K562 (cell line): ENCODE measurements around the gene ADAMTSL2. TPM values are rescaled to one million over a fixed set of nuclear protein-coding genes. Genes with fewer than 3 reads are reported as not detected.

Source experiments
- ATAC-seq: fragments of 200-7000 bp; cut with Tn5 transposase; 3 replicates; pipeline ENCODE4 v1.9.1; 2020; ENCODE audit warnings: moderate library complexity
- BruUV-seq: library from RNA; stranded (reverse); fragments of 400-500 nt; replicated peaks from 2 replicates; lab custom pipeline; 2021; lab: Mats Ljungman, UMichigan
- CTCF ChIA-PET: fragments of 300-600 bp; formaldehyde crosslinking; extraction: SDS; loops from one replicate; lab custom pipeline; 2021; ENCODE audit warnings: low intra/inter-chr PET ratio; lab: Yijun Ruan, JAX
- POLR2A ChIA-PET: fragments of 300-600, 350-650 bp; sonication (Branson Sonifier 250); formaldehyde crosslinking; extraction: SDS; loops from one replicate; lab custom pipeline; 2021; ENCODE audit warnings: antibody characterized with exemption, inconsistent platforms; lab: Yijun Ruan, JAX
- DNase-seq, 4 experiments: peaks; one replicate each; pipeline versions ENCODE4 v3.0.0 to v3.0.0-alpha.2; 2011 to 2018; ENCODE audit warnings: low spot score in 3 of 4, mixed read lengths in 3 of 4; ENCODE audit errors: extremely low read depth in 1 of 4
- FAIRE-seq: peaks from 2 replicates; lab custom pipeline; 2011; peaks lifted over from hg19 to GRCh38; lab: Jason Lieb, UNC
- H2AFZ ChIP-seq: 2 replicates; pipeline ENCODE4 v1.6.0; 2011; ENCODE audit warnings: low read depth, low read length, control low read depth, inconsistent platforms
- H3K27ac ChIP-seq: fragments of 200-600 bp; 3 replicates; pipeline ENCODE4 v1.8.0; 2011; ENCODE audit warnings: low read depth, mild to moderate bottlenecking, control low read depth, inconsistent platforms, low read length, moderate library complexity, mixed read lengths; ENCODE audit errors: extremely low read depth
- H3K27me3 ChIP-seq, 2 experiments: fragments of 300-600 bp in 1 of 2; 2 replicates in 1 of 2; 3 replicates in 1 of 2; pipeline versions ENCODE4 v1.6.0 to v1.8.0; 2011; ENCODE audit warnings: inconsistent platforms in 2 of 2, low read length in 2 of 2, mild to moderate bottlenecking in 1 of 2, mixed read lengths in 1 of 2, moderate library complexity in 1 of 2; ENCODE audit not compliant: control insufficient read depth in 2 of 2, insufficient read depth in 2 of 2
- H3K36me3 ChIP-seq: fragments of 300-600 bp; 3 replicates; pipeline ENCODE4 v1.8.0; 2011; ENCODE audit warnings: mild to moderate bottlenecking, low read length, inconsistent platforms; ENCODE audit not compliant: control insufficient read depth, insufficient read depth
- H3K4me1 ChIP-seq, 2 experiments: fragments of 200-600 bp in 1 of 2; replicated peaks in 1 of 2; 2 replicates in 1 of 2; 3 replicates in 1 of 2; pipeline versions ENCODE4 v1.5.1 to v1.8.0; 2011; ENCODE audit warnings: inconsistent platforms in 2 of 2, low read length in 2 of 2, mild to moderate bottlenecking in 1 of 2, mixed read lengths in 1 of 2, moderate library complexity in 1 of 2; ENCODE audit not compliant: control insufficient read depth in 2 of 2, insufficient read depth in 2 of 2
- H3K4me2 ChIP-seq: 2 replicates; pipeline ENCODE4 v1.6.1; 2011; ENCODE audit warnings: low read length, control low read depth, inconsistent platforms, mixed read lengths; ENCODE audit not compliant: insufficient read depth
- H3K4me3 ChIP-seq: fragments of 200-600 bp; sonication (generic), shearing (Covaris generic); 2 replicates; pipeline ENCODE4 v1.5.1; 2016; ENCODE audit warnings: control low read depth, inconsistent platforms
- H3K79me2 ChIP-seq: fragments of 200-600 bp; 3 replicates; pipeline ENCODE4 v1.8.0; 2011; ENCODE audit warnings: low read length, inconsistent platforms; ENCODE audit not compliant: control insufficient read depth, insufficient read depth
- H3K9ac ChIP-seq, 2 experiments: 2 replicates each; pipeline versions ENCODE4 v1.6.0 to v1.6.1; 2011; ENCODE audit warnings: low read depth in 2 of 2, low read length in 2 of 2, control low read depth in 1 of 2, inconsistent platforms in 1 of 2, mild to moderate bottlenecking in 1 of 2, mixed read lengths in 1 of 2; ENCODE audit not compliant: insufficient read depth in 1 of 2
- H3K9me1 ChIP-seq: one replicate; pipeline ENCODE4 v1.6.0; 2011; ENCODE audit warnings: inconsistent platforms, mild to moderate bottlenecking, low read length, moderate library complexity; ENCODE audit not compliant: control insufficient read depth, insufficient read depth
- H3K9me3 ChIP-seq: replicated peaks from 2 replicates; pipeline ENCODE4 v1.5.1; 2011; ENCODE audit warnings: low read depth, low read length, inconsistent platforms; ENCODE audit not compliant: control insufficient read depth, insufficient read depth
- H4K20me1 ChIP-seq: replicated peaks from 2 replicates; pipeline ENCODE4 v1.6.1; 2011; ENCODE audit warnings: low read length, inconsistent platforms, mixed read lengths; ENCODE audit not compliant: control insufficient read depth, insufficient read depth
- CREB3 ChIP-seq: fragments of 450-650 bp; conservative IDR thresholded peaks from 2 replicates; pipeline ENCODE4 v1.6.1; 2016; ENCODE audit warnings: missing genetic modification characterization, low read depth, mild to moderate bottlenecking, missing compliant biosample characterization, moderate library complexity
- GTF2F1 ChIP-seq: IDR thresholded peaks from 2 replicates; pipeline ENCODE4 v1.6.1; 2011; ENCODE audit warnings: low read depth, low read length, improper control_type of control experiment
- HCFC1 ChIP-seq: IDR thresholded peaks from 2 replicates; pipeline ENCODE4 v1.6.1; 2012; ENCODE audit warnings: low read depth, low read length, improper control_type of control experiment
- KHSRP ChIP-seq: fragments of 450-650 bp; IDR thresholded peaks from 2 replicates; pipeline ENCODE4 v1.6.1; 2017
- MTA3 ChIP-seq: fragments of 450-650 bp; formaldehyde crosslinking; IDR thresholded peaks from 2 replicates; pipeline ENCODE4 v1.6.1; 2017; ENCODE audit warnings: mild to moderate bottlenecking, borderline replicate concordance
- MYNN ChIP-seq, 2 experiments: sonication (generic); formaldehyde crosslinking in 1 of 2; IDR thresholded peaks; 2 replicates each; pipeline versions ENCODE4 v1.5.0 to v1.6.1; 2016 to 2020; ENCODE audit warnings: antibody characterized with exemption in 1 of 2, missing genetic modification reagents in 1 of 2
- RNF2 ChIP-seq: sonication (generic); IDR thresholded peaks from 2 replicates; pipeline ENCODE4 v1.6.1; 2016
- TAF1 ChIP-seq: IDR thresholded peaks from 2 replicates; pipeline ENCODE4 v1.6.1; 2011; ENCODE audit warnings: mild to moderate bottlenecking, low read length, moderate library complexity; ENCODE audit not compliant: insufficient read depth, control insufficient read depth, severe bottlenecking; ENCODE audit errors: extremely low read depth
- ZFP91 ChIP-seq: sonication (generic); formaldehyde crosslinking; IDR thresholded peaks from 2 replicates; pipeline ENCODE4 v1.8.0; 2022; ENCODE audit warnings: mild to moderate bottlenecking, missing genetic modification reagents
- ZHX1 ChIP-seq: fragments of 150-350 bp; conservative IDR thresholded peaks from 2 replicates; pipeline ENCODE4 v1.6.1; 2014; ENCODE audit warnings: low read length
- ZNF133 ChIP-seq: fragments of 250-450 bp; sonication (Bioruptor Pico); IDR thresholded peaks from 2 replicates; pipeline ENCODE4 v1.4.0; 2020; ENCODE audit warnings: mild to moderate bottlenecking
- WGBS: fragments of 100-300 bp; shearing (Covaris generic); methylation state at CpG from one replicate; pipeline ENCODE4 v1.1.6; 2016; ENCODE audit warnings: low coverage, mixed read lengths; ENCODE audit not compliant: insufficient coverage; ENCODE audit errors: missing lambda C conversion rate; 5-methylcytosine and 5-hydroxymethylcytosine counted together
- in situ Hi-C: fragments of 300-500 bp; cut with MboI; formaldehyde crosslinking; loops from 4 replicates; pipeline ENCODE4 v1.15.0; 2018; ENCODE audit warnings: inconsistent platforms, mixed read lengths
- intact Hi-C: fragments of 100-400 bp; cut with micrococcal nuclease; formaldehyde crosslinking; loops from 2 replicates; pipeline ENCODE4 v1.14.2; 2022
- polyA plus RNA-seq, 8 experiments: library from polyadenylated mRNA; depleted of rRNA in 4 of 8; stranded (reverse) in 5 of 8; unstranded in 3 of 8; fragments of >200 nt; fragmentation: Nextera tagmentation in 2 of 8; fragmentation: Illumina TruSeq in 1 of 8; extraction: Ambion mirVana in 2 of 8; extraction: Trizol in 1 of 8; gene quantifications; 2 replicates each; pipeline versions ENCODE4 v1.2.1 to v1.2.3, GENCODE V29; 2011 to 2014; ENCODE audit warnings: inconsistent platforms in 1 of 8, missing spikeins in 1 of 8
- total RNA-seq, 7 experiments: library from RNA; depleted of rRNA in 6 of 7; stranded (reverse); fragments of >200 nt in 6 of 7; fragmentation: Illumina TruSeq in 2 of 7; extraction: Trizol in 2 of 7; gene quantifications; 2 replicates each; pipeline versions ENCODE4 v1.2.1 to v1.2.3, GENCODE V29; 2011 to 2021; ENCODE audit warnings: low replicate concordance in 1 of 7
- TF ChIP-seq, protein P1 (sequence below): sonication (generic); formaldehyde crosslinking; IDR thresholded peaks from 2 replicates; pipeline ENCODE4 v1.8.0; 2022; ENCODE audit warnings: mild to moderate bottlenecking, missing genetic modification reagents

ADAMTSL2 gene
- total and polyA plus RNA-seq, 9 of the 15 experiments (the other 6 are each of a cell fraction or from before 2014, with no cell fraction given) = 0.04 TPM; not detected in 8

DNA sequence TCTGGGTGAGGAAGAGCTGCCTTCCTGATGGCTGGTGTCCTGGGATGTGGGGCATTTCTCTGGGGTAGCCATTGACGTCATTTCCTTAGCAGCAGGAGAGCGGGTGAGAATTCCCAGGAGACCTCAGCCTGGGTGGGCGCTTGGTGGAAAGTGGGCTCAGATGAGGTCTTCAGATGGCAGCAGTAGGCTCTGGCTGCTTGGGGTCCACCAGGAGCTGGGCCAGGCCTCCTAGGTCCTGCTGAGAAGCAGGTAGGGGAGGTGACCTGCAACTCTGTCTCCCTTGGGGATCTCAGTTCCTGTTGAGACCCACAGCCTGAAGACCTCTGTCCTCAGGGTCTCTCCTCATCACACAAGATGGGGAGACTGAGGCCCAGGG lies 43.2 kb downstream of the ADAMTSL2 start:
- no peak overlapping the region for H2AFZ ChIP-seq
- no peak for ATAC-seq
- no peak for DNase-seq
- peaks cover 22% of the 10 kb centered on the region; the same call in 1 of the 2 replicates for H4K20me1 ChIP-seq
- intact Hi-C loops = no loop called here
- in situ Hi-C loops = no loop called here
- H3K4me1 ChIP-seq = peaks cover 0 to 20% of the 10 kb centered on the region in 2 experiments; a peak in 2 of 5 replicates
- WGBS = 0% methylated on average over 2 of the region's 3 CpGs
- no peaks in the 10 kb centered on the region for H3K36me3 ChIP-seq
- no peak overlapping the region for H3K27ac ChIP-seq
- H3K4me2 ChIP-seq = no peak overlapping the region
- H3K27me3 ChIP-seq = peaks cover 34 to 81% of the 10 kb centered on the region in 2 experiments; a peak in 4 of 5 replicates
- no peak for FAIRE-seq
- H3K79me2 ChIP-seq = no peaks in the 10 kb centered on the region
- no peaks in the 10 kb centered on the region for H3K9me3 ChIP-seq
- no peak overlapping the region for H3K9ac ChIP-seq
- ChIA-PET POLR2A (interaction anchor here (0.6 to 0.7 kb wide), 2 partner anchors 362 to 579 kb away, joined by 3 read pairs; no protein-coding TSS in a partner anchor), CTCF (no interaction called here)
- no peak overlapping the region for H3K4me3 ChIP-seq
- BruUV-seq = no TSS peak
- H3K9me1 ChIP-seq = no peaks in the 10 kb centered on the region
- TF ChIP-seq HCFC1 (no peak), ZHX1 (no peak), CREB3 (no peak), ZNF133 (no peak), MTA3 (no peak), GTF2F1 (no peak), TAF1 (no peak), KHSRP (no peak), ZFP91 (CRISPR knock-in tag) (no peak), MYNN (IDR thresholded peaks at IDR 0.05) (no peak), MYNN (CRISPR knock-in tag; IDR thresholded peaks at IDR 0.05) (no peak), RNF2 (no peak)
- TF ChIP-seq, protein P1, sequence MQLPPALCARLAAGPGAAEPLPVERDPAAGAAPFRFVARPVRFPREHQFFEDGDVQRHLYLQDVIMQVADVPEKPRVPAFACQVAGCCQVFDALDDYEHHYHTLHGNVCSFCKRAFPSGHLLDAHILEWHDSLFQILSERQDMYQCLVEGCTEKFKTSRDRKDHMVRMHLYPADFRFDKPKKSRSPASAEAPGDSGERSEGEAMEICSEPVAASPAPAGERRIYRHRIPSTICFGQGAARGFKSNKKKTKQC (CRISPR knock-in tag) = no peak
